PC-9 (cell line): ENCODE measurements around the gene PRICKLE2.

Source experiments
- CTCF ChIP-seq: fragments of 200-600 bp; sonication (generic); conservative IDR thresholded peaks from 2 replicates; pipeline ENCODE4 v1.6.1; 2017; ENCODE audit warnings: mixed run types, antibody characterized with exemption, mild to moderate bottlenecking, moderate library complexity
- EZH2 ChIP-seq: fragments of 200-600 bp; sonication (generic); IDR thresholded peaks from 2 replicates; pipeline ENCODE4 v1.8.0; 2017; ENCODE audit warnings: antibody characterized with exemption, low read depth

GRCh38 chr3:64221571-64222257 is 3.6 kb downstream of the PRICKLE2 start:
- no peak for TF ChIP-seq CTCF
- no peak for TF ChIP-seq EZH2
